Spleen (tissue), 7 donors: ENCODE results near the gene DDX28.

Experiments
- CTCF ChIP-seq, 11 experiments: fragments of 200-600 bp in 7 of 11; fragments of 450-650 bp in 4 of 11; sonication (generic) in 4 of 11; IDR thresholded peaks in 8 of 11; conservative IDR thresholded peaks in 3 of 11; 1 replicate in 7 of 11; 2 replicates in 4 of 11; pipeline versions ENCODE4 v1.4.0 to v1.8.0; 2016 to 2021; ENCODE audit warnings: antibody characterized with exemption in 11 of 11, inconsistent platforms in 4 of 11, mild to moderate bottlenecking in 1 of 11
- POLR2A ChIP-seq, 3 donors: fragments of 450-650 bp; IDR thresholded peaks; one replicate each; pipeline ENCODE4 v1.5.1; 2017; ENCODE audit warnings: antibody characterized with exemption in 3 of 3, mild to moderate bottlenecking in 1 of 3
- POLR2AphosphoS5 ChIP-seq, 3 donors: sonication (generic); formaldehyde crosslinking; IDR thresholded peaks; one replicate each; pipeline ENCODE4 v1.5.1; 2017; ENCODE audit warnings: antibody characterized with exemption in 3 of 3
- donor health status: DM: no; HTN: no; CAD: no; lungs with moderate emphysema.
- donor health status: DM: no; HTN: no; CAD: no.
- donor health status: DM: no; HTN: no; CAD: no.

- no peak for TF ChIP-seq CTCF (IDR thresholded peaks at IDR 0.05 in 8 of 11, conservative IDR thresholded peaks at IDR 0.05 in 3 of 11)
- TF ChIP-seq POLR2AphosphoS5 (IDR thresholded peaks at IDR 0.05), result no peak
- no peak for TF ChIP-seq POLR2A (IDR thresholded peaks at IDR 0.05)
Observed at GRCh38 chr16:67992661-67993206, 30.3 kb downstream of the DDX28 start.
